Measurements from ENCODE around the gene UBE2D2. TPM values are rescaled to one million over a fixed set of nuclear protein-coding genes. Genes with fewer than 3 reads are reported as not detected.
"Not testable (repeated sequence)": the region's sequence is repeated elsewhere in the genome, so short reads cannot be mapped to it uniquely, and the experiment has no call there.

The UBE2D2 gene
- total RNA-seq, 4 donors from 2014 or later = 80.0 to 99.8 (median 85.0) TPM

DNA sequence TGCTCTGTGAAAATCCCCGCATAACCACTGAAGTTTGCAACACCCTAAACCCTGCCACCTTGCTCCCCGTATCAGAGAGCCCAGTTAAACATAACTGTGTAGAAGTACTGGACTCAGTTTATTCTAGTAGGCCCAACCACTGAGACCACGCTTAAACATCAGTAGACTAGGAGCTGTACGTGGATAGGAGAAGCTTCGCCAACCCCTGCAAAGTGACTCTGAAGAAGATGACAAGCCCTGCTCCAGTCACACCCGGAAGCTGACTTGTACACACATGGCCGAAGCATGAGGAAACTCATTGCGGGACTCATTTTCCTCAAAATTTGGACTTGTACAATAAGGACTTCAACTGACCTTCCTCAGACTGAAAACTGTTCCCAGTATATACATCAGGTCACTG is 32.4 kb upstream of the UBE2D2 start:
- H3K4me3 ChIP-seq (ENCODE audit: low read depth, poor library complexity, severe bottlenecking); DNase-seq (ENCODE audit: low spot score in 2 of 2); intact Hi-C loops (cut with DNase I; ENCODE audit: low total_unique reads): not testable (repeated sequence)
- WGBS, 2 donors = 95 to 97% methylated on average over 8 of the region's 8 CpGs

DNA sequence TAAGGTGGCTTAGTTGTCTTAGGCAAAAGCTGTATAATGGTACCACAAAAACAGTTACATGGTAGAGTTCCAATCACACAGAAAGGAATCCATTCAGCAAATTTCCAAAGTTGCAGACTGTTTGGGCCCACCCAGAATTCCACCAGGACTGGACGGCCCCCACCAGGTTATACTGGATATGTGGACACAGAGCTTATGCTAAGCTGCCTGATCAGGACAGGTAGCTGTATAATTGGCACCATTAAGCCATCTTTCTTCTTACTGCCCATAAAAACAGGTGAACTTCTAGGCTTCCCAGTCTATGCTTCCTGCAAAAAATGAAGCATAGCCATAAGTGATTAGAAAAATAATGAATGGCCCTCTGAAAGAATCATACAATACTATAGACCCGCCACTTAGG is 31.1 kb upstream of the UBE2D2 start:
- H3K4me3 ChIP-seq (ENCODE audit: low read depth, poor library complexity, severe bottlenecking); DNase-seq (ENCODE audit: low spot score in 2 of 2); intact Hi-C loops (cut with DNase I; ENCODE audit: low total_unique reads): not testable (repeated sequence)
- 93 to 94% methylated on average over 2 of the region's 2 CpGs for WGBS, 2 donors

DNA sequence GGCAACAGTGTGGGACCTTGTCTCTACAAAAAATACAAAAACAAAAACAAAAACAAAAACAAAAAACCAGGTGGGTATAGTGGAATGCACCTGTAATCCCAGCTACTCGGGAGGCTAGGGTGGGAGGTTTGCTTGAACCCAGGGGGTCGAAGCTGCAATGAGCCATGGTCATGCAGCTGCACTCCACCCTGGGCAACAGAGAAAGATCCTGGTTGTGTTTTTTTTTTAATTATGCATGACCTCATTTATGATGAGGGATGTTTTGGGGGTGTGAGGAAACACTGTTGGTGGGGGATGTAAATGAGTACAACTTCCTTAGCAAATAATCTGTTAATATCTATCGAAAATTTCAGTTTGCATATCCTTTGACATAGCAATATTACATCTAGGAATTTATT is 29.4 kb upstream of the UBE2D2 start:
- H3K4me3 ChIP-seq (ENCODE audit: low read depth, poor library complexity, severe bottlenecking) = no peak overlapping the region
- no peak for DNase-seq (ENCODE audit: low spot score in 2 of 2)
- WGBS, 2 donors = 90 to 95% methylated on average over 3 of the region's 3 CpGs
- TF ChIP-seq, protein P1, sequence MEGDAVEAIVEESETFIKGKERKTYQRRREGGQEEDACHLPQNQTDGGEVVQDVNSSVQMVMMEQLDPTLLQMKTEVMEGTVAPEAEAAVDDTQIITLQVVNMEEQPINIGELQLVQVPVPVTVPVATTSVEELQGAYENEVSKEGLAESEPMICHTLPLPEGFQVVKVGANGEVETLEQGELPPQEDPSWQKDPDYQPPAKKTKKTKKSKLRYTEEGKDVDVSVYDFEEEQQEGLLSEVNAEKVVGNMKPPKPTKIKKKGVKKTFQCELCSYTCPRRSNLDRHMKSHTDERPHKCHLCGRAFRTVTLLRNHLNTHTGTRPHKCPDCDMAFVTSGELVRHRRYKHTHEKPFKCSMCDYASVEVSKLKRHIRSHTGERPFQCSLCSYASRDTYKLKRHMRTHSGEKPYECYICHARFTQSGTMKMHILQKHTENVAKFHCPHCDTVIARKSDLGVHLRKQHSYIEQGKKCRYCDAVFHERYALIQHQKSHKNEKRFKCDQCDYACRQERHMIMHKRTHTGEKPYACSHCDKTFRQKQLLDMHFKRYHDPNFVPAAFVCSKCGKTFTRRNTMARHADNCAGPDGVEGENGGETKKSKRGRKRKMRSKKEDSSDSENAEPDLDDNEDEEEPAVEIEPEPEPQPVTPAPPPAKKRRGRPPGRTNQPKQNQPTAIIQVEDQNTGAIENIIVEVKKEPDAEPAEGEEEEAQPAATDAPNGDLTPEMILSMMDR (IDR thresholded peaks at IDR 0.05) = no peak
- TF ChIP-seq POLR2A (IDR thresholded peaks at IDR 0.05) = no peak
- intact Hi-C loops (cut with DNase I; ENCODE audit: low total_unique reads) = no loop called here

DNA sequence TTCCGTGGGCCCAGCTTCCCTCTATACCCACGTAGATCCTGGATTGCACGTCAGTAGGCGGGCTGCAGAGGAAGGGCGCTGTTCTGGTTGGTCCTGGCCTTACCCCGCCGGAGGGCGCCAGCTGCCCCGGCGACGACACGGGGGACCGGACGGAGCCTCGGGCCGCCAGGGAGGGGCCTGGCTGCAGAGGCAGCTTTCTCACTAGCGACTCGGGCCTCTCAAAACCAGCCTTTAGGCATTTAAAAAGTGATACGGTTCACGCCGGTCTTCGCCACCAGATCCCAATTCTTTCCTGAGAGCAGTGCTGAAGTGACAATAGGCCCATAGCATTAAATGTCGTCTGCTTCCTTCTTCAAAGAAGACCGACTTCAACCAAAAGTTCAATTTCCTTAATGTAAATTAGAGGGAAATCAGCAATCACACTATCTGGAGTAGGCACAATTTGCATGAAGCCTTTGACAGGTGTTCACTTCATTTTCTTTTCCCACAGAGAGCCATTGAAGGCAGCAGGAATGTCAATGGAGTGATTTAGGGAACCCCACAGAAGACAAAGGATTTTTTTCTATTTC is 17.6 kb upstream of the UBE2D2 start:
- peak; percentile 32 to 89 for DNase-seq (ENCODE audit: low spot score in 2 of 2)
- intact Hi-C loops (cut with DNase I; ENCODE audit: low total_unique reads) = no loop called here
- TF ChIP-seq, protein P1 (IDR thresholded peaks at IDR 0.05) = no peak
- no peak for TF ChIP-seq POLR2A (IDR thresholded peaks at IDR 0.05)
- 23 to 26% methylated on average over 24 of the region's 24 CpGs for WGBS, 2 donors
- H3K4me3 ChIP-seq (ENCODE audit: low read depth, poor library complexity, severe bottlenecking) = no peak overlapping the region

DNA sequence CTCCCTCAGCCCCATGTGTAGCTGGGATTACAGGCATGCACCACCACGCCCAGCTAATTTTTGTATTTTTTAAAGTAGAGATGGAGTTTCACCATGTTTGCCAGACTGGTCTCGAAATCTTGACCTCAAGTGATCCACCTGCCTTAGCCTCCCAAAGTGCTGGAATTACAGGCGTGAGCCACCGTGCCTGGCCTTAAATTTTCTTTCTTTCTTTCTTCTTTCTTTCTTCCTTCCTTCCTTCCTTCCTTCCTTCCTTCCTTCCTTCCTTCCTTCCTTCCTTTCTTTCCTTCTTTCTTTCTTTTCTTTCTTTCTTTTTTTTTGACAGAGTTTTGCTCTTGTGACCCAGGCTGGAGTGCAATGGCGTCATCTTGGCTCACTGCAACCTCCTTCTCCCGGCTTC is 14.5 kb upstream of the UBE2D2 start:
- DNase-seq (ENCODE audit: low spot score in 2 of 2); intact Hi-C loops (cut with DNase I; ENCODE audit: low total_unique reads); H3K4me3 ChIP-seq (ENCODE audit: low read depth, poor library complexity, severe bottlenecking): not testable (repeated sequence)
- 84 to 95% methylated on average over 6 of the region's 6 CpGs for WGBS, 2 donors

DNA sequence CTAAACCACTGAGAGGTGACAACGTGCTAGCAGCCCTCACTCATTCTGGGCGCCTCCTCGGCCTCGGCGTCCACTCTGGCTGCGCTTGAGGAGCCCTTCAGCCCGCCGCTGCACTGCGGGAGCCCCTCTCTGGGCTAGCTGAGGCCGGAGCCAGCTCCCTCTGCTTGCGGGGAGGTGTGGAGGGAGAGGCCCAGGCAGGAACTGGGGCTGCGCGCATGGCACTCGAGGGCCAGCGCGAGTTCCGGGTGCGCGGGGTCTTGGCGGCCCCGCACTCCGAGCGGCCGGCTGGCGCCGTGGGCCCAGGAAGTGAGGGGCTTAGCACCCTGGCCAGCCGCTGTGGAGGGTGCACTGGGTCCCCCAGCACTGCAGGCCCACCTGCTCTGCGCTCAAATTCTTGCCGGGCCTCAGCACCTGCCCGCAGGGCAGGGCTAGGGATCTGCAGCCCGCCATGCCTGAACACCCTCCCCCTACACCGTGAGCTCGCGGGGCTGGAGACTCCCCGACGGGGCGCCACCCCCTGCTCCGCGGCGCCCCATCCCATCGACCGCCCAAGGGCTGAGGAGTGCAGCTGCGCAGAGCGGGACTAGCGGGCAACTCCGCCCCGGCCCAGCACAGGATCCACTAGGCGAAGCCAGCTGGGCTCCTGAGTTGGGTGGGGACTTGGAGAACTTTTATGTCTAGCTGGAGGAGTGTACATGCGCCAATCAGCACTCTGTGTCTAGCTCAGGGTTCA is 11.8 kb upstream of the UBE2D2 start:
- intact Hi-C loops (cut with DNase I; ENCODE audit: low total_unique reads) = no loop called here
- WGBS, 2 donors = 96 to 100% methylated on average over 30 to 45 of the region's 49 CpGs
- H3K4me3 ChIP-seq (ENCODE audit: low read depth, poor library complexity, severe bottlenecking) = no peak overlapping the region
- TF ChIP-seq, protein P1 (IDR thresholded peaks at IDR 0.05) = no peak
- no peak for TF ChIP-seq POLR2A (IDR thresholded peaks at IDR 0.05)
- peak in 1 of 2 donors; percentile 73 for DNase-seq (ENCODE audit: low spot score in 2 of 2)

DNA sequence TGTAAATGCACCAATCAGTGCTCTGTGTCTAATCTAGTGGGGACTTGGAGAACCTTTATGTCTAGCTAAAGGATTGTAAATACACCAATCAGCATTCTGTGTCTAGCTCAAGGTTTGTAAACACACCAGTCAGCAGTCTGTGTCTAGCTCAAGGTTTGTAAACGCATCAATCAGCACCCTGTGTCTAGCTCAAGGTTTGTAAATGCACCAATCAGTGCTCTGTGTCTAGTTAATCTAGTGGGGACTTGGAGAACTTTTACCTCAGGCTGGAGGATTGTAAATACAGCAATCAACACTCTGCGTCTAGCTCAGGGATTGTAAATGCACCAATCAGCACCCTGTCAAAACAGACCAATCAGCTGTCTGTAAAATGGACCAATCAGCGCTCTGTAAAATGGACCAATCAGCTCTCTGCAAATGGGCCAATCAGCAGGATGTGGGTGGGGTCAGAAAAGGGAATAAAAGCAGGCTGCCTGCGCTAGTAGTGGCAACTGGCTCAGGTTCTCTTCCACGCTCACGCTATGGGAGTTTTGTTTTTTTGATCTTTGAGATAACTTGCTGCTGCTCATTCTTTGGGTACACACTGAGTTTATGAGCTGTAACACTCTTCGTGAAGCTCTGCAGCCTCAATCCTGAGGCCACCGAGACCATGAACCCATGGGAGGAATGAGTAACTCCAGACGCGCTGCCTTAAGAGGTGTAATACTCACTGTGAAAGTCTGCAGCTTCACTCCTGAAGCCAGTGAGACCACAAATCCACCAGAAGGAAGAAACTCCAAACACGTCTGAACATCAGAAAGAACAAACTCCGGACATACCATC is 10.9 kb upstream of the UBE2D2 start:
- intact Hi-C loops (cut with DNase I; ENCODE audit: low total_unique reads); DNase-seq (ENCODE audit: low spot score in 2 of 2); H3K4me3 ChIP-seq (ENCODE audit: low read depth, poor library complexity, severe bottlenecking): not testable (repeated sequence)
- 89 to 92% methylated on average over 12 of the region's 12 CpGs for WGBS, 2 donors
